K562 (cell line): ENCODE results near the gene PLXNB2. TPM values are rescaled to one million over a fixed set of nuclear protein-coding genes. Genes with fewer than 3 reads are reported as not detected.

Source experiments
- CXXC5 ChIP-seq: fragments of 250-450 bp; sonication (Bioruptor Pico); IDR thresholded peaks from 2 replicates; pipeline ENCODE4 v1.8.0; 2022; ENCODE audit warnings: inconsistent platforms, mild to moderate bottlenecking, moderate library complexity
- EP300 ChIP-seq: IDR thresholded peaks from 2 replicates; pipeline ENCODE4 v1.6.1; 2012; ENCODE audit warnings: low read length, improper control_type of control experiment
- HNRNPK ChIP-seq: fragments of 200-400 bp; formaldehyde crosslinking; IDR thresholded peaks from one replicate; pipeline ENCODE4 v1.6.1; 2018; ENCODE audit warnings: mild to moderate bottlenecking, low read depth, low read length; ENCODE audit not compliant: poor library complexity, severe bottlenecking
- JUN ChIP-seq, 2 experiments: sonication (generic) in 1 of 2; formaldehyde crosslinking in 1 of 2; IDR thresholded peaks; 2 replicates each; pipeline versions ENCODE4 v1.6.1 to v1.8.0; 2012 to 2022; ENCODE audit warnings: borderline replicate concordance in 2 of 2, mild to moderate bottlenecking in 2 of 2, improper control_type of control experiment in 1 of 2, low read depth in 1 of 2, low read length in 1 of 2, missing genetic modification reagents in 1 of 2
- MXI1 ChIP-seq: IDR thresholded peaks from 2 replicates; pipeline ENCODE4 v1.6.1; 2011; ENCODE audit warnings: low read depth, mild to moderate bottlenecking, improper control_type of control experiment, low read length
- NR2C1 ChIP-seq, 2 experiments: fragments of 450-650 bp; IDR thresholded peaks; 2 replicates each; pipeline ENCODE4 v1.6.1; 2017; ENCODE audit warnings: mild to moderate bottlenecking in 2 of 2, antibody characterized with exemption in 1 of 2, inconsistent platforms in 1 of 2, missing compliant biosample characterization in 1 of 2, missing genetic modification characterization in 1 of 2
- PHF20 ChIP-seq: fragments of 450-650 bp; IDR thresholded peaks from 2 replicates; pipeline ENCODE4 v1.6.1; 2018; ENCODE audit not compliant: partially characterized antibody
- PML ChIP-seq: IDR thresholded peaks from 2 replicates; pipeline ENCODE4 v1.6.1; 2012; ENCODE audit warnings: low read length, inconsistent platforms
- SIN3A ChIP-seq, 2 experiments: fragments of 150-350 bp in 1 of 2; IDR thresholded peaks; 2 replicates each; pipeline ENCODE4 v1.6.1; 2011 to 2016; ENCODE audit warnings: borderline replicate concordance in 2 of 2, low read depth in 2 of 2, low read length in 2 of 2, mild to moderate bottlenecking in 2 of 2, moderate library complexity in 2 of 2; ENCODE audit not compliant: control insufficient read depth in 1 of 2
- SREBF2 ChIP-seq: sonication (generic); formaldehyde crosslinking; IDR thresholded peaks from 2 replicates; pipeline ENCODE4 v1.4.0; 2020; ENCODE audit warnings: mild to moderate bottlenecking, missing genetic modification reagents
- SRSF9 ChIP-seq: fragments of 200-400 bp; formaldehyde crosslinking; IDR thresholded peaks from 2 replicates; pipeline ENCODE4 v1.6.1; 2017; ENCODE audit warnings: low read depth, low read length, borderline replicate concordance
- ZNF146 ChIP-seq: IDR thresholded peaks from one replicate; pipeline ENCODE4 v1.6.1; 2018; ENCODE audit warnings: missing compliant biosample characterization; ENCODE audit not compliant: unreplicated experiment
- ZNF175 ChIP-seq: fragments of 200-800 bp; sonication (Bioruptor generic); IDR thresholded peaks from 2 replicates; pipeline ENCODE4 v1.6.1; 2016; ENCODE audit warnings: low read depth, mild to moderate bottlenecking, missing genetic modification characterization, missing compliant biosample characterization
- ZNF668 ChIP-seq: fragments of 250-450 bp; sonication (Bioruptor Pico); IDR thresholded peaks from 2 replicates; pipeline ENCODE4 v1.8.0; 2022; ENCODE audit warnings: mild to moderate bottlenecking, inconsistent platforms
- polyA plus RNA-seq, 8 experiments: library from polyadenylated mRNA; depleted of rRNA in 4 of 8; stranded (reverse) in 5 of 8; unstranded in 3 of 8; fragments of >200 nt; fragmentation: Nextera tagmentation in 2 of 8; fragmentation: Illumina TruSeq in 1 of 8; extraction: Ambion mirVana in 2 of 8; extraction: Trizol in 1 of 8; gene quantifications; 2 replicates each; pipeline versions ENCODE4 v1.2.1 to v1.2.3, GENCODE V29; 2011 to 2014; ENCODE audit warnings: inconsistent platforms in 1 of 8, missing spikeins in 1 of 8
- total RNA-seq, 7 experiments: library from RNA; depleted of rRNA in 6 of 7; stranded (reverse); fragments of >200 nt in 6 of 7; fragmentation: Illumina TruSeq in 2 of 7; extraction: Trizol in 2 of 7; gene quantifications; 2 replicates each; pipeline versions ENCODE4 v1.2.1 to v1.2.3, GENCODE V29; 2011 to 2021; ENCODE audit warnings: low replicate concordance in 1 of 7
- TF ChIP-seq, protein P1 (sequence below): fragments of 450-650 bp; IDR thresholded peaks from 2 replicates; pipeline ENCODE4 v1.6.1; 2017; ENCODE audit warnings: antibody characterized with exemption, mild to moderate bottlenecking
- TF ChIP-seq, protein P2 (sequence below): fragments of 200-400 bp; formaldehyde crosslinking; IDR thresholded peaks from 2 replicates; pipeline ENCODE4 v1.6.1; 2017; ENCODE audit warnings: mild to moderate bottlenecking, low read depth, low read length, moderate library complexity
- TF ChIP-seq, protein P3 (sequence below): fragments of 450-650 bp; formaldehyde crosslinking; IDR thresholded peaks from 2 replicates; pipeline ENCODE4 v1.4.0; 2022; ENCODE audit warnings: missing genetic modification characterization

Gene PLXNB2
- total and polyA plus RNA-seq, 9 of the 15 experiments (the other 6 are each of a cell fraction or from before 2014, with no cell fraction given), result 0.15 to 45.1 (median 13.6) TPM

DNA sequence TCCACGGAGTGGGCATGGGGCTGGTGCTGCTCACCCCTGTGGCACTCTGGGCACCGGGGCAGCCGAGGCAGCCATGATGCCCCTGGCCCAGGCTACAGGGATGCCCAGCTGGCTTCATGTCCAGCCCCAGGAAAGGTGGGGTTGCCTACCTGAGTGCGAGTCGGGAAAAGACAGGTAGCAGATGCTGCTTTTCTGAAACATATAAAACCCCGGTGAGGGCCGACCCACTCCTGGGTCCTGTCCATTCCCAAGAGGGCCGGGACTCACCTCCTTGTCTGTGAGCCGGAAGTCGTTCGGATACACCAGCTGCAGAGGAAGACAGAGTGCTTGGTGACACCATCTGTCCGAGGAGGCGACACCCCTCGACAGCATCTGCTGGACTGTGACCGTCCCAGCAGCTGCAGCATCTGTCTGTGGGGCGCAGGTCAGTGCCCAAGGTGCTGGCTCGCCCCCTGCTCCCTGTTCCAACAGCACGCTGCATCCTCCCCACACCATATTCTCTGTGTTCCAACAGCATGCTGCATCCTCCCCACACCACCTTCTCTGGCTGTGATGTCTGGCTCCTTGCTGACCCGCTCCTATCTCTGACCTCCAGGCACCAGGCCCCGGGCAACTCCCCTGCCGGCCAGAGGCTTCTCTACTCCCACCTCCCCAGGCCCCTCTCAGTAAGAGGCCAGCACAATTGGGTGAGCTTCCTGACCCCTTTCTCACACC, 11.4 kb upstream of the PLXNB2 start (continued):
- TF ChIP-seq, protein P1, sequence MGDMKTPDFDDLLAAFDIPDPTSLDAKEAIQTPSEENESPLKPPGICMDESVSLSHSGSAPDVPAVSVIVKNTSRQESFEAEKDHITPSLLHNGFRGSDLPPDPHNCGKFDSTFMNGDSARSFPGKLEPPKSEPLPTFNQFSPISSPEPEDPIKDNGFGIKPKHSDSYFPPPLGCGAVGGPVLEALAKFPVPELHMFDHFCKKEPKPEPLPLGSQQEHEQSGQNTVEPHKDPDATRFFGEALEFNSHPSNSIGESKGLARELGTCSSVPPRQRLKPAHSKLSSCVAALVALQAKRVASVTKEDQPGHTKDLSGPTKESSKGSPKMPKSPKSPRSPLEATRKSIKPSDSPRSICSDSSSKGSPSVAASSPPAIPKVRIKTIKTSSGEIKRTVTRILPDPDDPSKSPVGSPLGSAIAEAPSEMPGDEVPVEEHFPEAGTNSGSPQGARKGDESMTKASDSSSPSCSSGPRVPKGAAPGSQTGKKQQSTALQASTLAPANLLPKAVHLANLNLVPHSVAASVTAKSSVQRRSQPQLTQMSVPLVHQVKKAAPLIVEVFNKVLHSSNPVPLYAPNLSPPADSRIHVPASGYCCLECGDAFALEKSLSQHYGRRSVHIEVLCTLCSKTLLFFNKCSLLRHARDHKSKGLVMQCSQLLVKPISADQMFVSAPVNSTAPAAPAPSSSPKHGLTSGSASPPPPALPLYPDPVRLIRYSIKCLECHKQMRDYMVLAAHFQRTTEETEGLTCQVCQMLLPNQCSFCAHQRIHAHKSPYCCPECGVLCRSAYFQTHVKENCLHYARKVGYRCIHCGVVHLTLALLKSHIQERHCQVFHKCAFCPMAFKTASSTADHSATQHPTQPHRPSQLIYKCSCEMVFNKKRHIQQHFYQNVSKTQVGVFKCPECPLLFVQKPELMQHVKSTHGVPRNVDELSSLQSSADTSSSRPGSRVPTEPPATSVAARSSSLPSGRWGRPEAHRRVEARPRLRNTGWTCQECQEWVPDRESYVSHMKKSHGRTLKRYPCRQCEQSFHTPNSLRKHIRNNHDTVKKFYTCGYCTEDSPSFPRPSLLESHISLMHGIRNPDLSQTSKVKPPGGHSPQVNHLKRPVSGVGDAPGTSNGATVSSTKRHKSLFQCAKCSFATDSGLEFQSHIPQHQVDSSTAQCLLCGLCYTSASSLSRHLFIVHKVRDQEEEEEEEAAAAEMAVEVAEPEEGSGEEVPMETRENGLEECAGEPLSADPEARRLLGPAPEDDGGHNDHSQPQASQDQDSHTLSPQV, result no peak; the same call in 1 of the 2 replicates
- TF ChIP-seq SIN3A (IDR thresholded peaks at IDR 0.05; ENCODE audit: borderline replicate concordance in 2 of 2, control insufficient read depth in 1 of 2, low read depth in 2 of 2, low read length in 2 of 2), result no peak
- TF ChIP-seq, protein P2, sequence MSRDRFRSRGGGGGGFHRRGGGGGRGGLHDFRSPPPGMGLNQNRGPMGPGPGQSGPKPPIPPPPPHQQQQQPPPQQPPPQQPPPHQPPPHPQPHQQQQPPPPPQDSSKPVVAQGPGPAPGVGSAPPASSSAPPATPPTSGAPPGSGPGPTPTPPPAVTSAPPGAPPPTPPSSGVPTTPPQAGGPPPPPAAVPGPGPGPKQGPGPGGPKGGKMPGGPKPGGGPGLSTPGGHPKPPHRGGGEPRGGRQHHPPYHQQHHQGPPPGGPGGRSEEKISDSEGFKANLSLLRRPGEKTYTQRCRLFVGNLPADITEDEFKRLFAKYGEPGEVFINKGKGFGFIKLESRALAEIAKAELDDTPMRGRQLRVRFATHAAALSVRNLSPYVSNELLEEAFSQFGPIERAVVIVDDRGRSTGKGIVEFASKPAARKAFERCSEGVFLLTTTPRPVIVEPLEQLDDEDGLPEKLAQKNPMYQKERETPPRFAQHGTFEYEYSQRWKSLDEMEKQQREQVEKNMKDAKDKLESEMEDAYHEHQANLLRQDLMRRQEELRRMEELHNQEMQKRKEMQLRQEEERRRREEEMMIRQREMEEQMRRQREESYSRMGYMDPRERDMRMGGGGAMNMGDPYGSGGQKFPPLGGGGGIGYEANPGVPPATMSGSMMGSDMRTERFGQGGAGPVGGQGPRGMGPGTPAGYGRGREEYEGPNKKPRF, result no peak
- peak; percentile 52; the same call in 1 of the 2 replicates for TF ChIP-seq EP300
- no peak for TF ChIP-seq CXXC5 (CRISPR knock-in tag)
- no peak for TF ChIP-seq ZNF668 (CRISPR knock-in tag)
- TF ChIP-seq ZNF175 (CRISPR knock-in tag), result no peak
- TF ChIP-seq SREBF2 (CRISPR knock-in tag), result no peak
- TF ChIP-seq, protein P3, sequence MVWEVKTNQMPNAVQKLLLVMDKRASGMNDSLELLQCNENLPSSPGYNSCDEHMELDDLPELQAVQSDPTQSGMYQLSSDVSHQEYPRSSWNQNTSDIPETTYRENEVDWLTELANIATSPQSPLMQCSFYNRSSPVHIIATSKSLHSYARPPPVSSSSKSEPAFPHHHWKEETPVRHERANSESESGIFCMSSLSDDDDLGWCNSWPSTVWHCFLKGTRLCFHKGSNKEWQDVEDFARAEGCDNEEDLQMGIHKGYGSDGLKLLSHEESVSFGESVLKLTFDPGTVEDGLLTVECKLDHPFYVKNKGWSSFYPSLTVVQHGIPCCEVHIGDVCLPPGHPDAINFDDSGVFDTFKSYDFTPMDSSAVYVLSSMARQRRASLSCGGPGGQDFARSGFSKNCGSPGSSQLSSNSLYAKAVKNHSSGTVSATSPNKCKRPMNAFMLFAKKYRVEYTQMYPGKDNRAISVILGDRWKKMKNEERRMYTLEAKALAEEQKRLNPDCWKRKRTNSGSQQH (CRISPR knock-in tag), result no peak
- no peak for TF ChIP-seq ZNF146 (CRISPR knock-in tag)
- no peak for TF ChIP-seq MXI1
- TF ChIP-seq JUN (IDR thresholded peaks at IDR 0.05; ENCODE audit: borderline replicate concordance, low read depth, low read length), result no peak
- no peak for TF ChIP-seq JUN (CRISPR knock-in tag; IDR thresholded peaks at IDR 0.05; ENCODE audit: borderline replicate concordance)
- no peak for TF ChIP-seq HNRNPK
- no peak for TF ChIP-seq PML
- TF ChIP-seq SRSF9, result no peak
- TF ChIP-seq NR2C1 (IDR thresholded peaks at IDR 0.05), result no peak
- 0 out of 2 replicates have a peak, but pooled peaks have one; percentile 21 for TF ChIP-seq NR2C1 (tag; IDR thresholded peaks at IDR 0.05)
- no peak for TF ChIP-seq PHF20
